Measurements from ENCODE around the gene COL10A1.

COL10A1 gene

DNA sequence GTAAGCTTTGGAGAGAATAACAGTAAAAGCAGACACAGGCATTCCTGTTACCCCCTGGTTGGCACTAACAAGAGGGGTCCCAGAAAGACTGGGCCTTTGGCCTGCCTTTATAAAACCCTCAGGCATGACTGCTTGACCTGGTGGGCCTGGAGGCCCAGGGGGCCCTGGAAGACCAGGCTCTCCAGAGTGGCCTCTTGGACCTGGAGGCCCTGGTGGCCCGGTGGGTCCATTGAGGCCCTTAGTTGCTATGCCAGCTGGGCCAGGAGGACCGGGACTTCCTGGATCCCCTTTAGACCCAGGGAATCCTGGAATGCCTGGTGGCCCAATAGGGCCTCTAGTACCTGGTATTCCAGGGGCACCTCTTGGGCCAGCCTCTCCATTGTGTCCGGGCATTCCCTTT is 5.5 kb downstream of the COL10A1 start:
- TF ChIP-seq, protein P1, sequence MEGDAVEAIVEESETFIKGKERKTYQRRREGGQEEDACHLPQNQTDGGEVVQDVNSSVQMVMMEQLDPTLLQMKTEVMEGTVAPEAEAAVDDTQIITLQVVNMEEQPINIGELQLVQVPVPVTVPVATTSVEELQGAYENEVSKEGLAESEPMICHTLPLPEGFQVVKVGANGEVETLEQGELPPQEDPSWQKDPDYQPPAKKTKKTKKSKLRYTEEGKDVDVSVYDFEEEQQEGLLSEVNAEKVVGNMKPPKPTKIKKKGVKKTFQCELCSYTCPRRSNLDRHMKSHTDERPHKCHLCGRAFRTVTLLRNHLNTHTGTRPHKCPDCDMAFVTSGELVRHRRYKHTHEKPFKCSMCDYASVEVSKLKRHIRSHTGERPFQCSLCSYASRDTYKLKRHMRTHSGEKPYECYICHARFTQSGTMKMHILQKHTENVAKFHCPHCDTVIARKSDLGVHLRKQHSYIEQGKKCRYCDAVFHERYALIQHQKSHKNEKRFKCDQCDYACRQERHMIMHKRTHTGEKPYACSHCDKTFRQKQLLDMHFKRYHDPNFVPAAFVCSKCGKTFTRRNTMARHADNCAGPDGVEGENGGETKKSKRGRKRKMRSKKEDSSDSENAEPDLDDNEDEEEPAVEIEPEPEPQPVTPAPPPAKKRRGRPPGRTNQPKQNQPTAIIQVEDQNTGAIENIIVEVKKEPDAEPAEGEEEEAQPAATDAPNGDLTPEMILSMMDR (conservative IDR thresholded peaks at IDR 0.05) = no peak
- H3K27ac ChIP-seq = no peak overlapping the region

DNA sequence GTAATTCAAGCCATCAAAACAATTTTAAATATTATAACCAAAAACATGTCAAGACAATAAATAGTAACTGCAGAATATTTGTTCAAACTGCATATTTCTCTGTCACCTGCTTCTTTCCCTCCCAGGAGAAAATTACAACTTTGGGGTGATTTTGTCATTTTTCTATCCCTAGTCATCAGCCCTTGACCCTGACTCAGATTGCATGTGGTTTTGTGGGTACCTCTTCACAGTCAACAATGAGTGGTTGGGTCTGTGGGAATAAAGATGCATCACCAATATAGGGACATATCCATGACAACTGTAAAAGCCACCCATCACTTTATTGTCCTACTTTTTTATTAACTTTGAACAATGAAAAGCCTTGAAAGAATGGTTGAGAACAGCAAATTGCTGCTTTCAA is 7.3 kb downstream of the COL10A1 start:
- TF ChIP-seq, protein P1 (conservative IDR thresholded peaks at IDR 0.05) = no peak
- no peak overlapping the region for H3K27ac ChIP-seq

DNA sequence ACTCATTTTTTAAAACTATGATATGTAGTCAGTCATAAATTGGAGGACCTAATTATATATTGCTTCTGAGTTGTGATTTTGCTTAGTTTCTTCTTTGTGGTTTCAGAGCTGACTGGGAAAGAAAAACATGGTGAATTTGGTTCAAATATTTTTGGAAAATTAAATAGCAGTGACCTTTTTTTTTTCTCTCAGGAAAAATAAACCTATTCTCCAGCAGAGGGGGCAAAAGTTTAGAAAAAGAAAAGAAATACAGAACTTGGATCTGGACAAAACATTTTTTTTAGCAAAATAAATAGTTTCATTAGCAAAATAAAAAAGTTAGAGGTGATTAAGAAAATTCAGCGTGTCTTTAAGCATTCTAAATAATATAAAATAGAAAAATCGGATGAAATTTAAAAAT is 10.2 kb downstream of the COL10A1 start:
- TF ChIP-seq, protein P1 (conservative IDR thresholded peaks at IDR 0.05) = peak; percentile 54
- H3K27ac ChIP-seq = no peak overlapping the region

DNA sequence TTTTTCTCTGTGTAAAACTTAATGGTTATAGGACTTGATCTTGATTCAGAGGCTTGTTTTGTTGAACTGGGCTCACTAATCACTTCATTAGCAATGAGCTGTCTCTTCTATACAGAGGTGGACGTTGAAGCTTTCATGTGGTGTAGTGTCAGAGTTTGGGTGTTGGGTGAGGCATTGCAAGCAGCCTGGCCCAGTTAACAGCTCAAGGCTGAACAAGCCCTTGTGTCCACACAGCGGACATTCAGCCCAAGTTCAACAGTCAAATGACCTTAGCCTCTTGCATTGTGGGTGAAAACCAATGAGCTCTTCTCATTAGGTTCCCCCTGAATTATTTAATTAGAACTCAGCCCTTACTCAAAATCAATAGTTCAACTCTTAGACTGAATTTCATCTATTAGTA is 12.5 kb downstream of the COL10A1 start:
- TF ChIP-seq, protein P1 (conservative IDR thresholded peaks at IDR 0.05) = no peak
- H3K27ac ChIP-seq = peak overlapping the region; percentile 95

DNA sequence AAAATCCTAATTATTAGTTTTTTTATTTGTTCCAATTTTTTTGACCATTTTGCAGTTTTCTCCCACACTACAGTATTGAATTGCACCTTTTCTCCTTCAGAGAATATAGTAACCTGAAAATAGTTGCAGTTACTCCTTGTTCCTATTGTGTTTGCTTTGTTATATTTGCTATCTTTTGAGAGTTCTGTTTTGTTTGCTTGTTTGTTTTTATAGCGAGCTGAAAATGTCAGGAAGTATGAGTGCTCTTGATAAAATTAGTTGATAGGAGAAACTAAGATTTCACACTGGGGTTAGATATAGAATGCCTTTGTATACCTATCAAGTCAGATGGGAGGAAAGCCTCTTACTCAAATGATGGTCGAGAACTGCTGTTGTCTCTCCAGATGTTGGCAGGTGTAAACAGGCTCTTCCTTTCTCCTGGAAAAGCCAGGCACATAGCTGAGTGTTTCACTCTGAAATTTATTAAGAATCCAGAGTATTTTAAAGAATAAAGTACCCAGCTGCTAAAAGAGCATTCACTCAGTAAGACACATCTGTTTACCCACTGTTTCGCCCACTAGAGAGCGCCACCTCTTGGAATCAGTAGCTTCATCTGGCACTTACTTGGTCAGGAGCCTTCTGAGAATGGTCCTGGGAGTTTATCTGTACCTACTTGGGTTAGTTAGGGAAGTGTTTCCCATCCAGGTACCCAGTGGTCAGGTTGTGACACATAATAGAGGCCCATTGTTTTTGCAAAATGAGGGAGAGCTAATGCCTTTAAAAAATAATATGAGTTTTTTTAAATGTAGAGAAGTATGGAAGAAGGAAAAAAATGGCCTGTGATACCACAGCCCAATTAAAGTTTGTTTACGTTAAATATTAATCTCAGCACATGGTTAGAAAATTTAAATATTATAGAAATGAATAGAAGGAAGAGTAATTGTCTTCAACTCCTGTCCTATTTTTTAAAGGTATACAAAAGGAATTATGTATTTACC is 14.1 kb downstream of the COL10A1 start:
- TF ChIP-seq, protein P1 (conservative IDR thresholded peaks at IDR 0.05) = peak; percentile 54
- peak overlapping the region; percentile 95 for H3K27ac ChIP-seq

DNA sequence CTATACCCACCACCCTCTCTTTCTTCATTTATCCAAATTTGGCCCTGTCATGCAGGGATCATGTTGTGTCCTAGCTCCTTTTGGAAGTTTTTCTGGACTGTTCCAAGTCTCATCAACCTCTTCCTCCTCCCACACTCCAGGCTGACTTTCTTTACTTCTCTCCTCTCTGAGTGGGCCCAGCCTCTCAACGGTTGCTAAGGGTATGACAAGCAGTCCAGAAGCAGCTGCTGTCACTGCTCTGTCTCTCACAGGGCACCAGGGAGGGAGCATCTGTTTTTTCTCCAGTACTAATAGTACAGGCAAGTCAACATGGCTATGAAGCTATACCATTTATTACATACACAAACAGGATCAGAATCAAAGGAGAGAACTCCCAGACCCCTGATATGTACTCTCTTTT is 17.1 kb downstream of the COL10A1 start:
- peak overlapping the region; percentile 95; the same call in 1 of the 2 replicates for H3K27ac ChIP-seq
- TF ChIP-seq, protein P1 (conservative IDR thresholded peaks at IDR 0.05) = no peak

DNA sequence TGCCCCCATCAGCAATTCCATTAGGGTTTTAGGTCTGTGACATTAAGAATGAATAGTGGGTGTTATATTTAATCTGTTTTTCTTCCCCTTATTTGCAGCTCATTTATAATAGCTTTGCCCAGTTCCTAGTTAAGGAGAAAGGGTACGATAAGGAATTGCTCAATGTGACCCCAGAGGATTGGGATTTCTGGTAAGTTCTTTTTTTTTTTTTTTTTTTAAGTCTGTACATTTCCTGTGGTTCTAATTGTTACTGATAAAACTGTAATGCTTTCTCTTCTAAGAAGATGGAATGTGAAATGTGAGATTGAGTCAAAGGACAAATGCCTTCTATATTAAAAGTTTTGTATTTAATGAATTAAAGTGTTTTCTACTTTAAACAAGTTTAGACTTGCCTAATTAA is 19.8 kb downstream of the COL10A1 start:
- H3K27ac ChIP-seq = peak overlapping the region; percentile 47; the same call in 1 of the 2 replicates
- TF ChIP-seq, protein P1 (conservative IDR thresholded peaks at IDR 0.05) = no peak

All from VCaP (cell line).